HG03457 (cell line): Measurements from ENCODE around the gene KHSRP.

Experiments
- ATAC-seq: cut with Tn5 transposase; IDR thresholded peaks from one replicate; pipeline ENCODE4 v1.9.1; 2021; ENCODE audit warnings: moderate number of reproducible peaks; ENCODE audit not compliant: unreplicated experiment

Gene KHSRP

GRCh38 chr19:6393983-6394412 is 30.6 kb downstream of the KHSRP start:
- peak; percentile 18 for ATAC-seq

- peak; percentile 56 for ATAC-seq
Observed at GRCh38 chr19:6393074-6393982, 31.3 kb downstream of the KHSRP start, which contains the start of gene GTF2F1. Gene GTF2F1 (minus strand): TSS chr19:6393164. CDS start chr19:6392995, 169 bp downstream.

- no peak for ATAC-seq
Observed at GRCh38 chr19:6392221-6393073, 32.2 kb downstream of the KHSRP start.

- no peak for ATAC-seq
Observed at GRCh38 chr19:6387372-6387771, 37.2 kb downstream of the KHSRP start.

GRCh38 chr19:6384381-6384780 is 40.2 kb downstream of the KHSRP start:
- ATAC-seq: no peak

GRCh38 chr19:6383188-6383587 is 41.4 kb downstream of the KHSRP start:
- no peak for ATAC-seq

- ATAC-seq: no peak
Observed at GRCh38 chr19:6381030-6381750, 43.4 kb downstream of the KHSRP start.

- no peak for ATAC-seq
Observed at GRCh38 chr19:6379744-6380143, 44.9 kb downstream of the KHSRP start.

- no peak for ATAC-seq
Observed at GRCh38 chr19:6378486-6378885, 46.1 kb downstream of the KHSRP start.

GRCh38 chr19:6378041-6378440 is 46.6 kb downstream of the KHSRP start:
- no peak for ATAC-seq

- ATAC-seq: no peak
Observed at GRCh38 chr19:6376512-6377190, 48.0 kb downstream of the KHSRP start.

- ATAC-seq: no peak
Observed at GRCh38 chr19:6375411-6376010, 49.1 kb downstream of the KHSRP start, which contains the start of gene PSPN. Gene PSPN (minus strand): TSS chr19:6375933. CDS start chr19:6375849, 84 bp downstream.

GRCh38 chr19:6374711-6375410 is 49.8 kb downstream of the KHSRP start:
- ATAC-seq: no peak

- ATAC-seq: no peak
Observed at GRCh38 chr19:6374161-6374709, 50.4 kb downstream of the KHSRP start.

- no peak for ATAC-seq
Observed at GRCh38 chr19:6373813-6374108, 50.9 kb downstream of the KHSRP start.

GRCh38 chr19:6373096-6373812 is 51.4 kb downstream of the KHSRP start:
- peak; percentile 36 for ATAC-seq

- ATAC-seq: peak; percentile 64
Observed at GRCh38 chr19:6372594-6373095, 52.0 kb downstream of the KHSRP start, which contains the start of gene ALKBH7. Gene ALKBH7 (plus strand): TSS chr19:6372794. CDS start chr19:6372821, 27 bp downstream.

- ATAC-seq: no peak
Observed at GRCh38 chr19:6364353-6364752, 60.3 kb downstream of the KHSRP start.
